Stimulated activated CD4-positive, alpha-beta T cell treated with anti-CD3 and anti-CD28 coated beads, Interleukin-15, amount 100 ng/mL, for 24 hours (primary cell): ENCODE measurements around the gene SERINC5.
"Not testable (repeated sequence)": the region's sequence is repeated elsewhere in the genome, so short reads cannot be mapped to it uniquely, and the experiment has no call there.

Experiments
- DNase-seq: peaks from one replicate; pipeline ENCODE4 v3.0.0-alpha.2; 2020

Gene SERINC5

DNA sequence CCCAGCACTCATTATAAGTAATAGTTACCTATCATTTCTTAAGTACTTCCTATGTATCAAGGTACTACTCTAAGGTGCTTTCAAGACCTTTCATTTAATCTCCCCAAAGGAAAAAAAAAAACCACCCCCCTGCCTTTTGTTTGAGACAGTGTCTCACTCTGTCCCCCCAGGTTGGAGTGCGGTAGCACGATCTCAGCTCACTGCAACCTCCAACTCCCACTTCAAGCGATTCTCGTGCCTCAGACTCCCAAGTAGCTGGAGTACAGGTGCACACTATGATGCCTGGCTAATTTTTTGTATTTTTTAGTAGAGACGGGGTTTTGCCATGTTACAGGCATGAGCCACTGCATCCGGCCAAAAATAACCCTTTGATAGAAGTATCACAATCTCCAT is 29.9 kb downstream of the SERINC5 start:
- no peak for DNase-seq

DNA sequence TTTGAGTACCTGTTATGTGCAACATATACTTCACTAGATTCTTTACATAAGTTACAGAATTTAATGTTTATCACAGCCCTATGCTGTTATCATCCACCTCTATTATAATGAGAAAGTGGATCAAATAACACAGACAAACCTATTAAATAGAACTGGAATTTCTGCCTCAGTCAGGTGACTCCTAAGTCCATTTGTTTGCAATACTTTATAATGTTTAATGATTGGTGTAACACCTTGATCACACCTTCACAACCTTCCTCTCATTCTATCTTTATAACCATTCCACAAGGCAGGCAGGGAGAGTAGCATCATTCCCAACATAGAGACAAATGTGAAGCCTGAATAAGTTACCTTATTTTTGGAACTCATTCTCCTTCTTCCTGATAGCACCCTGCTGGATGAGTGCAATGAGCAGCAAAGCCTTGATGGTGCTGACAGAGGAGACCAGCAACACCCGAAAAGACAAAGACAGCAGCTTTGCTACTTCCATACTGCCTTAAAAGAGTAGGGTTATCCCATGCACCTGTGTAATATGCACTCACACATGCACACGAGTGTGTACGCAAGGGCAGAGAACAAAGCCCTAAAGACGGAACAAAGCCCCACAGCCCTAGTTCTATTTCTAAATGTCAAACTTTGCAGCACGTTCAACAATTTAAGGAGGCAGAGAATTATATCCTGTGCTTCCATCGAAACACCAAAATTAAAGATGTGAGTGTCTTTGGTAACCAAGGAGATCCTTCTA is 30.5 kb downstream of the SERINC5 start:
- DNase-seq, result no peak

DNA sequence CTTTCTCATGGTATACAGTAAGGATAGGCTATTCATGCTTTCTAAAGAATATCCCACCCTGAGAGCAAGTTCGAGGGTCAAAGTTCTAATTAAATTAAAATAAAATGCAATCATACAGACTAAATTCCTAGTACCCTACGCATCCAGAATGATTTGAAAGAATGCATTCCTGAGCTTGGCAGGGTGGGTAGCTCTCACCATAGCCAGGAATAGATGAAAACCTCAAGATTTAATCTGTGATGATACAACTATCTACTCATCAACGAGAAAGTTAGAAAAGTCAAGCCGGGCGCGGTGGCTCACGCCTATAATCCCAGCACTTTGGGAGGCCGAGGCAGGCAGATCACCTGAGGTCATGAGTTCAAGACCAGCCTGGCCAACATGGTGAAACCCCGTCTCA is 32.3 kb downstream of the SERINC5 start:
- no peak for DNase-seq

DNA sequence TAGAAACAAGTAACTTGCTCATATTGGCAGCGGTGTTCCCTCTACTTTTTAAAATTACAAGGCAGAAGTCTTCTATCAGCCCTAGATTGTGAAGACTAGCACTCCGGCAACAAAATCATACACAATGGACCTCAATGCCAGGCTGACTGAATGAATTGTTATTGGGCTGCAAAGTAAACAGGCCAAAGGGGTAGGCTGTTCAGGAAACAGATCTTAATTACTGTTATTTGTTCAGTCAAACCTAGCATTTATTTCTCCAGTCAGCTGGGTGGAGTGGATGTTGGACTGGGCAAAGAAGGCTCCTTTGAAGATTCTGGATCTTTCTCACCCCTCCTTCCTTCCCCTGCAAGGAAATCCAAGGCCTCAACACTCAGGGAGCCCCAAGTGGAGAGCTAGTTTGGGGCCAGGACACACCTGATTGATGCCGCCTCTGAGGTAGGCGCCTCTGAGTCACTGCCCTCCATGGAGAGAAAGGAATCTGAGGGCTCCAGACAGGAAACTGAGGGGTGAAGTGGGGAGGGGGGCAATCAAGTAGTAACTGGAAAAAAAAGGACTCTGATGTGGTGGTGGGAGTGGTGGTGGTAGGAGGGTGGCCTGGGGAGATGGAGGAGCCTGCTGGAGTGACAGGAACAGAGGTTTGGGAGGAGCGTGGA is 35.5 kb downstream of the SERINC5 start:
- DNase-seq, result no peak

GRCh38 chr5:80219391-80219790 is 36.5 kb downstream of the SERINC5 start:
- DNase-seq, result no peak

- DNase-seq, result no peak
Observed at GRCh38 chr5:80217667-80218066, 38.2 kb downstream of the SERINC5 start.

GRCh38 chr5:80216753-80217596 is 38.9 kb downstream of the SERINC5 start:
- DNase-seq, result peak; percentile 52

- DNase-seq, result no peak
Observed at GRCh38 chr5:80216096-80216495, 39.8 kb downstream of the SERINC5 start.

GRCh38 chr5:80215523-80215922 is 40.3 kb downstream of the SERINC5 start:
- DNase-seq, result no peak

DNA sequence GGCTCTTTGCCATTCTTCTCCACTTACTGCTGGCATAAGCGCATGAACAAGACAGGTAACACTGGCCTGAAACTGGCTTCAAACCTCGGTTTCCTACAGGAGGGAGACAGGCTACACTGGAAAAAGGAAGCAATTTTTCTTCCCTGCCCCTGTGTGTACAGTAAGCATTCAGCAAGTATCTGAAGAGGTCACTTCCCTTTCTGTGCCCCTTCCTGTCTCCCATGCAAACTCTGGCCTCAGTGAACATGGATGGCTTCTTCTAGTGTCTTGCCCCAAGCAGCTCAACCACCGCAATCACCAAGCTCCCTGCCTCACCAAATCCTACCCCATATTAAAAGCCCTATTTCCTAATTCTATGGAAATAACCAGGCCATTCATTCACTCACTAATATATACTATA is 42.4 kb downstream of the SERINC5 start:
- no peak for DNase-seq

- DNase-seq, result no peak
Observed at GRCh38 chr5:80212171-80212667, 43.6 kb downstream of the SERINC5 start.

DNA sequence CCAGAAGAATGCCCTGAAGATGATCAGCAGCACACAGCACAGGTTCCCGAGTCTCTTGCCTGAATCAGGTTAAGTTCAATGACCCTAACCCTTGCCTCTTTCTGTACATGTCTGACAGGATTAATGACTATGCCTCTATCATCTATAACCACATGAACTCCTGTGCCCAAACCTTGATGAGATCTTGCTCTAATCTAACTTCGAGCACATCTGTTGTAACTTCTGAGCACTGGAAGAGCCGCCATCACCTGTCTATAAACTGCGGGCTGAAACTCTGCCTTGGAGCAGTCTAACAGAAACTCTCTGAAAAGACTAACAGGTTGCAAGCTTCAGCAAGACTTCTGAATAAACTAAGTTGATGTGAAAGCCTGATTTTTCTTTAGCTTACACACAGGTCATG is 44.5 kb downstream of the SERINC5 start:
- DNase-seq, result no peak

DNA sequence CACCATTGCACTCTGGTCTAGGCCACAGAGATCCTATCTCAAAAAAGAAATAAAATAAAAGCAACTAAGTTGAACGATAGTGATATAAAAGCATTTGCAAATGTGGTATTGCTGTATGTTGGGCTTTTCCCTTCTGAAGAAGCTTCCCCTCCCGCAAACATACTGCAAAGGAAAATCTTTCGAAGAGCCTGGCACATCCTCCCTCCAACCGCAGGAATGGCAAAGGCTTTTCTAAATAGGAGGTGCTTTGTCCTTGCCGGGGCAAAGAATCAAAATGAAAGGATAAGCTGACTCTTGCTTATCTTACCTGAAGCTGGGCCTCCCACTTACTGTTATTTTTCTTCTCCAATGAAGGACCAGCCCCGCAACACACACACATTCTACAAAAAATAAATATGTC is 45.8 kb downstream of the SERINC5 start:
- DNase-seq, result no peak

GRCh38 chr5:80208381-80208780 is 47.5 kb downstream of the SERINC5 start:
- no peak for DNase-seq

GRCh38 chr5:80207832-80208231 is 48.0 kb downstream of the SERINC5 start:
- DNase-seq, result no peak

GRCh38 chr5:80206282-80206681 is 49.6 kb downstream of the SERINC5 start:
- DNase-seq, result no peak

DNA sequence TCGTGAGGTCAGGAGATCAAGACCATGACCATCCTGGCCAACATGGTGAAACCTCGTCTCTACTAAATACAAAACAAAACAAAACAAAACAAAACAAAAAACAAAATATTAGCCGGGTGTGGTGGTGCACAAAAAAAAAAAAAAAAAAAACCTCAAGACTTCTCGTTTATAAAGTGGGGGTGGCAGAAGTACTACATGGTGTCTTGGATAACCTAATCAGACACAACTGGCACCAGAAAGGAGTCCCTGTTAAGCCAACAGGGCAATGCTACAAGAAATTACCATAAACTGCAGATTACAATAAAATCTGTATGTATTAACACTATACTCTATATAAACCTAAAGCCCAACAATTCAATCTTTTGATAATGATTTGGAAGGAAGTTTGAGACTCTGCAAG is 50.0 kb downstream of the SERINC5 start:
- DNase-seq, result no peak

DNA sequence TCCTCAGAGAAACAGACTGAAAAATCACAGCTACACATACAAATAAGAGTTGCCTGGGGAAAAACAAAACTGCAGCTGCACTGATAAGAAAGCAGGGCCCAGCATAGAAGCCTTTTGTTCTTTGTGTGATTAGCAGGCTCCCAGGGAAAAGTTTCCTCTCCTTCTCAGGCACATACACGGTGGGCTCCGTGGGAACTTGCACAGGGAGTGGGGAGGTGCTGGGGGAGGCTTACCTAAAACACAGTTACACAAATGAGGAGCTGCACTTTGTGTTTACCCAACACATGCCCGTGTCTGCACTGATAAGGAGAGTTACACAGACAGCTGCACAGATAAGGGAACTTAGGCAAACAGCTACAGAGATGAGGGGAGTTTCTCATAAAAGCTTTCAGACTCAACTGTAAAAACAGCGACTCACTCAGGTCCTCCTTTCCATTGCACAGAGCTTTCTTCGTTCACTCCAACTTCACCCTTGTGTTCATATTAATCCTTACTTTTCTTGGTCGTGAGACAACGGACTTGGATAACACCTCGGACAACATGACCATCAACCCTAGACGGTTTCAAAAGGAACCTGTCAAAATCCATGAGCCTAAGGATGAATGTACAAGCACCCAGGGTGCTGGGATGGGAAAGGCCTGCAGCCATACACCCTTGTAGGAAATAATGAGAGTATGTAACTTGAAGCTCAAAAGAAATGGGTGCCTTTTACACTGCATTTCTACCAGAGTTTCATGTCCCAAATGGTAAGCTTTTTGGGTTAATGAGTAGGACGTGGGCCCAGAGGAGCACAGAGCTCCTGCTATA is 50.8 kb downstream of the SERINC5 start:
- no peak for DNase-seq

- DNase-seq, result not testable (repeated sequence)
Observed at GRCh38 chr5:80201763-80202162, 54.1 kb downstream of the SERINC5 start.

DNA sequence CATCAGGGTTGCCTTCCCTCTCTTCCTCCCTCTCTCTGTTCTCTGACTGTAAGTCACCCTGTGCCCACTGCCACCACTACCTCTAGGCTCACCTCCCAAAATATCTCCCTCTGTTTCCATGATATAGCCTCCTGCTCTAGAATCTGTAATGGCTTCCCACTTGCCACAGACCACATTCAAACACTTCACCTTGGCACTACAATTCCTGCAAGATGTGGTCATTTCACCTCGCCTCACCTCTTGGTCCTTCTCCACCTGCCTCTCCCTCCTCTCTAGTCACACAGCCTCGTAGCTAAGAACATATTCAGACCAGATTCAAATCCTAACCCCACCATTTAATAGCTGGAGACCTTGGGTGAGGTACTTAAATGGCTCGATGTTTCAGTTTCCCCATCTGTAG is 56.9 kb downstream of the SERINC5 start:
- DNase-seq, result no peak

- no peak for DNase-seq
Observed at GRCh38 chr5:80198399-80198798, 57.4 kb downstream of the SERINC5 start.

- no peak for DNase-seq
Observed at GRCh38 chr5:80195837-80196400, 59.9 kb downstream of the SERINC5 start.
